H1 (cell line): ENCODE measurements around the gene CCDC110.

Experiments used
- CREB1 ChIP-seq: IDR thresholded peaks from 2 replicates; pipeline ENCODE4 v1.6.1; 2012; ENCODE audit warnings: inconsistent platforms
- EZH2 ChIP-seq: fragments of 200-600 bp; sonication (generic); IDR thresholded peaks from 2 replicates; pipeline ENCODE4 v1.7.1; 2012; ENCODE audit warnings: low read depth, mild to moderate bottlenecking, moderate library complexity, low read length, inconsistent platforms; ENCODE audit not compliant: severe bottlenecking
- KDM1A ChIP-seq: fragments of 200-600, 300-600 bp; sonication (generic); IDR thresholded peaks from 2 replicates; pipeline ENCODE4 v1.7.1; 2016; ENCODE audit warnings: mild to moderate bottlenecking, low read length, borderline replicate concordance
- NRF1 ChIP-seq: IDR thresholded peaks from 2 replicates; pipeline ENCODE4 v1.6.1; 2011; ENCODE audit warnings: mild to moderate bottlenecking, low read depth, low read length, improper control_type of control experiment
- POLR2A ChIP-seq, 2 experiments: IDR thresholded peaks; 1 replicate in 1 of 2; 2 replicates in 1 of 2; pipeline ENCODE4 v1.6.1; 2011; ENCODE audit warnings: low read depth in 2 of 2, low read length in 2 of 2, mild to moderate bottlenecking in 2 of 2; ENCODE audit errors: control extremely low read depth in 1 of 2
- POLR2AphosphoS5 ChIP-seq: IDR thresholded peaks from 2 replicates; pipeline ENCODE4 v1.6.1; 2011; ENCODE audit warnings: low read depth, low read length
- RAD21 ChIP-seq, 2 experiments: IDR thresholded peaks in 1 of 2; conservative IDR thresholded peaks in 1 of 2; 2 replicates each; pipeline ENCODE4 v1.6.1; 2011; ENCODE audit warnings: low read depth in 2 of 2, low read length in 2 of 2, improper control_type of control experiment in 1 of 2, inconsistent platforms in 1 of 2, mild to moderate bottlenecking in 1 of 2, moderate library complexity in 1 of 2
- SIN3A ChIP-seq, 2 experiments: IDR thresholded peaks in 1 of 2; conservative IDR thresholded peaks in 1 of 2; 2 replicates each; pipeline ENCODE4 v1.6.1; 2011 to 2012; ENCODE audit warnings: low read length in 2 of 2, improper control_type of control experiment in 1 of 2, low read depth in 1 of 2, mild to moderate bottlenecking in 1 of 2
- SP1 ChIP-seq: IDR thresholded peaks from 2 replicates; pipeline ENCODE4 v1.6.1; 2011; ENCODE audit warnings: low read depth, low read length
- TEAD4 ChIP-seq: IDR thresholded peaks from 2 replicates; pipeline ENCODE4 v1.6.1; 2012; ENCODE audit warnings: low read depth, low read length, inconsistent platforms, mixed read lengths
- ZNF274 ChIP-seq: IDR thresholded peaks from 2 replicates; pipeline ENCODE4 v1.7.0; 2012; ENCODE audit warnings: low read length, borderline replicate concordance; ENCODE audit errors: extremely low read depth
- TF ChIP-seq, protein P1 (sequence below), 3 experiments: IDR thresholded peaks; 1 replicate in 2 of 3; 2 replicates in 1 of 3; pipeline versions ENCODE4 v1.5.1 to v1.6.1; 2011; ENCODE audit warnings: low read length in 3 of 3, mild to moderate bottlenecking in 3 of 3, inconsistent platforms in 2 of 3, low read depth in 1 of 3, moderate library complexity in 1 of 3; ENCODE audit not compliant: insufficient read depth in 1 of 3; ENCODE audit errors: control extremely low read depth in 1 of 3
- TF ChIP-seq, protein P2 (sequence below): IDR thresholded peaks from 2 replicates; pipeline ENCODE4 v1.6.1; 2011; ENCODE audit warnings: low read depth, mild to moderate bottlenecking, low read length; ENCODE audit not compliant: insufficient read depth
- TF ChIP-seq, protein P3 (sequence below): IDR thresholded peaks from 2 replicates; pipeline ENCODE4 v1.6.1; 2012; ENCODE audit warnings: inconsistent platforms

DNA sequence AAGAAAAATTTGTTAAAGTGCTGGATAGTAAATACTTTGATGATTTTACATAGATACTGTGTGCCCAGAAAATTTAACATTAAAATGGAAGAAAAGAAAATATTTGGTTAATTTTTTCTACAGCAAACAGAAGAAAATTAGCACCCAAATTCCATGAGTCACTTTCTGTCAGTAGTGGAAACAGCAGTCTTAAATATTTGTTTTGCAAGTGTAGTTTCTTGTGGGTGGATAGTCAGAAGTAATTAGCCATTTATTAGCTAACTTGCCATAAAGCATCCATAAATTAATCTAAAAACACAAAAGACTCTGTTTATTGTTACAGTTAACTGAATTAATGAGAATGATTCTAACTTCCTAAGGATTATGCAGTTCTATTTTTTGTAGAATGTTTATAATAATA lies 36.1 kb downstream of the CCDC110 start:
- TF ChIP-seq TEAD4 (no peak), POLR2A (IDR thresholded peaks at IDR 0.05; ENCODE audit: control extremely low read depth in 1 of 2, low read depth in 2 of 2, low read length in 2 of 2) (no peak), CREB1 (no peak), KDM1A (no peak), ZNF274 (no peak), NRF1 (no peak), POLR2AphosphoS5 (no peak), SIN3A (conservative IDR thresholded peaks at IDR 0.05 in 1 of 2, IDR thresholded peaks at IDR 0.05 in 1 of 2; ENCODE audit: low read depth in 1 of 2, low read length in 2 of 2) (no peak), RAD21 (IDR thresholded peaks at IDR 0.05 in 1 of 2, conservative IDR thresholded peaks at IDR 0.05 in 1 of 2; ENCODE audit: low read depth in 2 of 2, low read length in 2 of 2) (no peak), SP1 (no peak), EZH2 (no peak)
- TF ChIP-seq, protein P1, sequence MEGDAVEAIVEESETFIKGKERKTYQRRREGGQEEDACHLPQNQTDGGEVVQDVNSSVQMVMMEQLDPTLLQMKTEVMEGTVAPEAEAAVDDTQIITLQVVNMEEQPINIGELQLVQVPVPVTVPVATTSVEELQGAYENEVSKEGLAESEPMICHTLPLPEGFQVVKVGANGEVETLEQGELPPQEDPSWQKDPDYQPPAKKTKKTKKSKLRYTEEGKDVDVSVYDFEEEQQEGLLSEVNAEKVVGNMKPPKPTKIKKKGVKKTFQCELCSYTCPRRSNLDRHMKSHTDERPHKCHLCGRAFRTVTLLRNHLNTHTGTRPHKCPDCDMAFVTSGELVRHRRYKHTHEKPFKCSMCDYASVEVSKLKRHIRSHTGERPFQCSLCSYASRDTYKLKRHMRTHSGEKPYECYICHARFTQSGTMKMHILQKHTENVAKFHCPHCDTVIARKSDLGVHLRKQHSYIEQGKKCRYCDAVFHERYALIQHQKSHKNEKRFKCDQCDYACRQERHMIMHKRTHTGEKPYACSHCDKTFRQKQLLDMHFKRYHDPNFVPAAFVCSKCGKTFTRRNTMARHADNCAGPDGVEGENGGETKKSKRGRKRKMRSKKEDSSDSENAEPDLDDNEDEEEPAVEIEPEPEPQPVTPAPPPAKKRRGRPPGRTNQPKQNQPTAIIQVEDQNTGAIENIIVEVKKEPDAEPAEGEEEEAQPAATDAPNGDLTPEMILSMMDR (IDR thresholded peaks at IDR 0.05; ENCODE audit: control extremely low read depth in 1 of 3, insufficient read depth in 1 of 3, low read depth in 1 of 3, low read length in 3 of 3) = no peak
- TF ChIP-seq, protein P2, sequence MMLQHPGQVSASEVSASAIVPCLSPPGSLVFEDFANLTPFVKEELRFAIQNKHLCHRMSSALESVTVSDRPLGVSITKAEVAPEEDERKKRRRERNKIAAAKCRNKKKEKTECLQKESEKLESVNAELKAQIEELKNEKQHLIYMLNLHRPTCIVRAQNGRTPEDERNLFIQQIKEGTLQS = no peak
- TF ChIP-seq, protein P3, sequence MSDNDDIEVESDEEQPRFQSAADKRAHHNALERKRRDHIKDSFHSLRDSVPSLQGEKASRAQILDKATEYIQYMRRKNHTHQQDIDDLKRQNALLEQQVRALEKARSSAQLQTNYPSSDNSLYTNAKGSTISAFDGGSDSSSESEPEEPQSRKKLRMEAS = no peak
